Esophagus squamous epithelium (tissue), 4 donors: ENCODE measurements around the gene DNAJB6.

ENCODE experiments used
- POLR2A ChIP-seq, 4 donors: fragments of 450-650 bp; IDR thresholded peaks; one replicate each; pipeline ENCODE4 v1.6.1; 2017; ENCODE audit warnings: antibody characterized with exemption in 4 of 4, mild to moderate bottlenecking in 4 of 4, moderate library complexity in 3 of 4
- TF ChIP-seq, protein P1 (sequence below), 6 experiments: fragments of 450-650 bp in 4 of 6; fragments of 200-600 bp in 2 of 6; sonication (generic) in 2 of 6; IDR thresholded peaks; one replicate each; pipeline ENCODE4 v1.5.1; 2016 to 2019; ENCODE audit warnings: antibody characterized with exemption in 6 of 6, mild to moderate bottlenecking in 4 of 6, moderate library complexity in 4 of 6

- TF ChIP-seq, protein P1, sequence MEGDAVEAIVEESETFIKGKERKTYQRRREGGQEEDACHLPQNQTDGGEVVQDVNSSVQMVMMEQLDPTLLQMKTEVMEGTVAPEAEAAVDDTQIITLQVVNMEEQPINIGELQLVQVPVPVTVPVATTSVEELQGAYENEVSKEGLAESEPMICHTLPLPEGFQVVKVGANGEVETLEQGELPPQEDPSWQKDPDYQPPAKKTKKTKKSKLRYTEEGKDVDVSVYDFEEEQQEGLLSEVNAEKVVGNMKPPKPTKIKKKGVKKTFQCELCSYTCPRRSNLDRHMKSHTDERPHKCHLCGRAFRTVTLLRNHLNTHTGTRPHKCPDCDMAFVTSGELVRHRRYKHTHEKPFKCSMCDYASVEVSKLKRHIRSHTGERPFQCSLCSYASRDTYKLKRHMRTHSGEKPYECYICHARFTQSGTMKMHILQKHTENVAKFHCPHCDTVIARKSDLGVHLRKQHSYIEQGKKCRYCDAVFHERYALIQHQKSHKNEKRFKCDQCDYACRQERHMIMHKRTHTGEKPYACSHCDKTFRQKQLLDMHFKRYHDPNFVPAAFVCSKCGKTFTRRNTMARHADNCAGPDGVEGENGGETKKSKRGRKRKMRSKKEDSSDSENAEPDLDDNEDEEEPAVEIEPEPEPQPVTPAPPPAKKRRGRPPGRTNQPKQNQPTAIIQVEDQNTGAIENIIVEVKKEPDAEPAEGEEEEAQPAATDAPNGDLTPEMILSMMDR (IDR thresholded peaks at IDR 0.05): no peak
- TF ChIP-seq POLR2A (IDR thresholded peaks at IDR 0.05): no peak
Measured at GRCh38 chr7:157323401-157323800, 13.4 kb upstream of the DNAJB6 start.
